Ascending aorta (tissue), 2 donors: ENCODE data around the gene ARMS2. TPM values are rescaled to one million over a fixed set of nuclear protein-coding genes. Genes with fewer than 3 reads are reported as not detected.
A peak's percentile ranks its signal among the peaks of the same experiment; 100 is the strongest.

Experiments used
- DNase-seq, 2 donors: peaks; one replicate each; pipeline ENCODE4 v3.0.0-alpha.2; 2019; ENCODE audit warnings: low spot score in 2 of 2
- H3K27ac ChIP-seq, 2 donors: fragments of 200-600 bp; sonication (generic); one replicate each; pipeline ENCODE4 v1.5.1; 2016 to 2017; ENCODE audit warnings: mild to moderate bottlenecking in 1 of 2
- H3K27me3 ChIP-seq: fragments of 200-600 bp; sonication (generic); one replicate; pipeline ENCODE4 v1.5.1; 2017
- H3K36me3 ChIP-seq, 2 donors: fragments of 200-600 bp; sonication (generic); one replicate each; pipeline ENCODE4 v1.5.1; 2016
- H3K4me1 ChIP-seq, 2 donors: fragments of 200-600 bp; sonication (generic); one replicate each; pipeline ENCODE4 v1.5.1; 2016 to 2017; ENCODE audit warnings: mild to moderate bottlenecking in 1 of 2
- H3K4me3 ChIP-seq, 2 donors: fragments of 200-600 bp; sonication (generic); one replicate each; pipeline ENCODE4 v1.5.1; 2016 to 2017; ENCODE audit warnings: mild to moderate bottlenecking in 1 of 2
- H3K9me3 ChIP-seq, 2 donors: fragments of 200-600 bp; sonication (generic); one replicate each; pipeline ENCODE4 v1.5.1; 2016
- intact Hi-C: fragments of 100-400 bp; cut with DNase I; formaldehyde crosslinking; loops from one replicate; pipeline ENCODE4 v1.15.1; 2023
- total RNA-seq: library from RNA; depleted of rRNA; stranded (reverse); fragments of >200 nt; gene quantifications from one replicate; pipeline ENCODE4 v1.1.0, GENCODE V29; 2016
- TF ChIP-seq, protein P1 (sequence below), 3 experiments: fragments of 200-600 bp in 2 of 3; fragments of 450-650 bp in 1 of 3; sonication (generic) in 2 of 3; IDR thresholded peaks; one replicate each; pipeline ENCODE4 v1.5.1; 2016 to 2019; ENCODE audit warnings: antibody characterized with exemption in 3 of 3, mild to moderate bottlenecking in 1 of 3, moderate library complexity in 1 of 3

ARMS2 gene
- total RNA-seq, 1 donor from 2014 or later: not detected

DNA sequence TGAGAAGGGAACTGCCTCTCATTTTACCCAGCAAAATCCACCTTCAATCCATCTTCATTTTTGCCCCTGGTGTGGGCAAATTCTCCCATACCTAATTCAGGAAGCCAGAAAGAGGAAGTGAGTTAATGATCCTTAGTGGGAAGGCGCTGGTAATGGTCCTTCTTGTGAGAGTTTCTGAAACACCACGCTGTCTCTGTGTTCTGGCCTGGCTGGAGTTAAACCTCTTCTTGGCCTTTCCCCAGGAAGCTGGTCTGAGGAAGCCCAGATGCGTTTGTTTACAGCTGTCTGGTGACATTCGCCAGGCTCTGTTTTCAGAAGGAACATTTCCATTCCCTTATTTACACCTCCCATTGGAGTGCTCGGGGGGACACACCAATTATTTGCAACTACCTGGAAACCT, 31.2 kb downstream of the ARMS2 start:
- no peak overlapping the region for H3K27ac ChIP-seq
- no peak overlapping the region for H3K4me3 ChIP-seq
- no peaks in the 10 kb centered on the region for H3K9me3 ChIP-seq

DNA sequence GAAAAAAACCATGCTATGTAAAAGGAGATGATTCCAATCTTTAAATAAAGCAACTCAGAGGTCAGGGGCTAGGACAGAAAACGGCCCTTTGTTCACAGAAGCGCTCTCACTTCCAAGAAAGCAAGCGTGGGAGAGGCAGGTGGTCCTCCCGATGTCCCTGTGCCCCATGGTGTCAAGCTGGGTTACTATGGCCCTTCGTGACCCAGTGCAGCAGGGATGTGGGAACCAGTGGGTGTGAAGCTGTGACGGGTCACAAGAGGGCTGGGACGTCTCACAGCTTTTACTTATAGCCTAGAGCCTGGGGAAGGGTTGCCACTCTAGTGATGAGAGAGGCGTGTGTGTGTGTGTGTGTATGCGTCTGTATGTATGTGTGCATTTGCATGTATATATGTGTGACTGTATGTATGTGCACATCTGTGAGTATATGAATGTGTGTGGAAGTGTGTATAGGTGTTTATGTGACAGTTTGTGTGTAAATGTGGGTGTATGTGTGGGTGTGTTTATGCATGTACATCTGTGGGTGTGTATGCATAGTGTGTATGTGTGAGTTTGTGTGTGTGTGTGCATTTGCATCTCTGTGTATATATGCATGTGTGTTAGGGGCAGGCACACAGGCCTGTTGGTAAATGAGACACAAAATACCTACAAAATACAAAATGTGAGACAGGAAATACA, 32.1 kb downstream of the ARMS2 start:
- no peaks in the 10 kb centered on the region for H3K9me3 ChIP-seq
- TF ChIP-seq, protein P1, sequence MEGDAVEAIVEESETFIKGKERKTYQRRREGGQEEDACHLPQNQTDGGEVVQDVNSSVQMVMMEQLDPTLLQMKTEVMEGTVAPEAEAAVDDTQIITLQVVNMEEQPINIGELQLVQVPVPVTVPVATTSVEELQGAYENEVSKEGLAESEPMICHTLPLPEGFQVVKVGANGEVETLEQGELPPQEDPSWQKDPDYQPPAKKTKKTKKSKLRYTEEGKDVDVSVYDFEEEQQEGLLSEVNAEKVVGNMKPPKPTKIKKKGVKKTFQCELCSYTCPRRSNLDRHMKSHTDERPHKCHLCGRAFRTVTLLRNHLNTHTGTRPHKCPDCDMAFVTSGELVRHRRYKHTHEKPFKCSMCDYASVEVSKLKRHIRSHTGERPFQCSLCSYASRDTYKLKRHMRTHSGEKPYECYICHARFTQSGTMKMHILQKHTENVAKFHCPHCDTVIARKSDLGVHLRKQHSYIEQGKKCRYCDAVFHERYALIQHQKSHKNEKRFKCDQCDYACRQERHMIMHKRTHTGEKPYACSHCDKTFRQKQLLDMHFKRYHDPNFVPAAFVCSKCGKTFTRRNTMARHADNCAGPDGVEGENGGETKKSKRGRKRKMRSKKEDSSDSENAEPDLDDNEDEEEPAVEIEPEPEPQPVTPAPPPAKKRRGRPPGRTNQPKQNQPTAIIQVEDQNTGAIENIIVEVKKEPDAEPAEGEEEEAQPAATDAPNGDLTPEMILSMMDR (IDR thresholded peaks at IDR 0.05): no peak
- peaks cover 7 to 20% of the 10 kb centered on the region in 2 donors for H3K4me1 ChIP-seq
- DNase-seq: no peak
- H3K27ac ChIP-seq: no peak overlapping the region
- H3K36me3 ChIP-seq: no peaks in the 10 kb centered on the region
- intact Hi-C loops: no loop called here
- H3K27me3 ChIP-seq: no peaks in the 10 kb centered on the region
- H3K4me3 ChIP-seq: no peak overlapping the region

More for the DNA sequence above, 31.2 kb downstream of the ARMS2 start:
- intact Hi-C loops: no loop called here
- Histone ChIP-seq H3K4me1 (peaks cover 0 to 11% of the 10 kb centered on the region in 2 donors), H3K27me3 (no peaks in the 10 kb centered on the region), H3K36me3 (no peaks in the 10 kb centered on the region)
- TF ChIP-seq, protein P1 (IDR thresholded peaks at IDR 0.05): no peak
- DNase-seq: no peak

DNA sequence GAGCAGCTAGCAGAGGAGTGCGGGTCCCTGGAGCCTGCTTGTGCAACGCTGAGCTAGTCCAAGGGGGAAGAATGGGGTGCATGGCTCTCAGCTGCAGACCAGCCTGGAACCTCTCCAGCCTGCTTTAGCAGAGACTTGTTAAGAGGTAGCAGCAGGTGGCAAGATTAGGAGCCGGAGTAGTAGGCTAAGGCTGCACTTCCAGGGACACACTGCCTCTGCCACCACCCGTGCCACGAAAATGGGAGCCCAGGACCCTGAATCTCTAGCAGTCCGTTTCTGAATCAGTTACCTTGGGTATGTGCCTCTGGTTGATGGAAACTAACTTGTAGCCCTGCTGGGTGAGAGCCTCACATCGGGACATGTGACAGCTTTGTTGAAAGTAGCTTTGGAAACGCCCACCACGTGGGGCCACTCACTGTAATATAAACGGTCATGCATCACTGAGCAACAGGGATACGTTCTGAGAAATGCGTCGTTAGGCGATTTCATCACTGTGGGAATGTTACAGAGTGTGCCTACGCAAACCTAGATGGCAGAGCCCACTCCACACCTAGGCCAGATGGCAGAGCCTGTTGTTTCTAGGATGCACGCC, 32.8 kb downstream of the ARMS2 start:
- Histone ChIP-seq H3K27me3 (no peaks in the 10 kb centered on the region), H3K27ac (no peak overlapping the region), H3K4me1 (peaks cover 7 to 23% of the 10 kb centered on the region in 2 donors), H3K36me3 (no peaks in the 10 kb centered on the region), H3K9me3 (no peaks in the 10 kb centered on the region), H3K4me3 (no peak overlapping the region)
- intact Hi-C loops: no loop called here
- TF ChIP-seq, protein P1 (IDR thresholded peaks at IDR 0.05): no peak
- DNase-seq: no peak

DNA sequence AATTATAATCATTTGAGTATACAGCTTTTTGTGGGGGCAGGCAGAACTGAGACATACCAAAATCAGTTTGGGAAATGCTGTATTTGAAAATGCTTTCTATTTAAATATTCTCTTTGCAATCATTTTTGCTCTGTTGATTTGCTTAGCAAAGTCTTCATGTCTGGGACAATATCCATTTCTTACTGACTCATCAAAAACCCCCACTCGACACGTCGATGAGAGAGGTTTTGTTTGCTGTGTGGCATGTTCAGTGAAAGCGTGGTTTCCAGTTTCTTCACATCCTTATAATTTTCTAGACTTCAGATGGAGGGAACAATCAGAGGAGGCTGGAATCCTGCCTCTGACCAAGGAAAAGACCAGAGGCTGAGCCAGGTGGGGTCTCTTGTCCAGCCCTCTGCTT, 35.8 kb downstream of the ARMS2 start:
- TF ChIP-seq, protein P1 (IDR thresholded peaks at IDR 0.05): no peak
- H3K27me3 ChIP-seq: no peaks in the 10 kb centered on the region
- H3K4me1 ChIP-seq: peaks cover 16 to 52% of the 10 kb centered on the region in 2 donors
- no peak for DNase-seq
- H3K27ac ChIP-seq: peak overlapping the region; percentile 70 to 95
- intact Hi-C loops: loop anchor here (5.0 to 10.0 kb wide), 3 partner anchors 118 to 1925 kb away; partner anchors contain the start of genes OAT and PLEKHA1
- H3K36me3 ChIP-seq: no peaks in the 10 kb centered on the region
- no peak overlapping the region for H3K4me3 ChIP-seq
- no peaks in the 10 kb centered on the region for H3K9me3 ChIP-seq

DNA sequence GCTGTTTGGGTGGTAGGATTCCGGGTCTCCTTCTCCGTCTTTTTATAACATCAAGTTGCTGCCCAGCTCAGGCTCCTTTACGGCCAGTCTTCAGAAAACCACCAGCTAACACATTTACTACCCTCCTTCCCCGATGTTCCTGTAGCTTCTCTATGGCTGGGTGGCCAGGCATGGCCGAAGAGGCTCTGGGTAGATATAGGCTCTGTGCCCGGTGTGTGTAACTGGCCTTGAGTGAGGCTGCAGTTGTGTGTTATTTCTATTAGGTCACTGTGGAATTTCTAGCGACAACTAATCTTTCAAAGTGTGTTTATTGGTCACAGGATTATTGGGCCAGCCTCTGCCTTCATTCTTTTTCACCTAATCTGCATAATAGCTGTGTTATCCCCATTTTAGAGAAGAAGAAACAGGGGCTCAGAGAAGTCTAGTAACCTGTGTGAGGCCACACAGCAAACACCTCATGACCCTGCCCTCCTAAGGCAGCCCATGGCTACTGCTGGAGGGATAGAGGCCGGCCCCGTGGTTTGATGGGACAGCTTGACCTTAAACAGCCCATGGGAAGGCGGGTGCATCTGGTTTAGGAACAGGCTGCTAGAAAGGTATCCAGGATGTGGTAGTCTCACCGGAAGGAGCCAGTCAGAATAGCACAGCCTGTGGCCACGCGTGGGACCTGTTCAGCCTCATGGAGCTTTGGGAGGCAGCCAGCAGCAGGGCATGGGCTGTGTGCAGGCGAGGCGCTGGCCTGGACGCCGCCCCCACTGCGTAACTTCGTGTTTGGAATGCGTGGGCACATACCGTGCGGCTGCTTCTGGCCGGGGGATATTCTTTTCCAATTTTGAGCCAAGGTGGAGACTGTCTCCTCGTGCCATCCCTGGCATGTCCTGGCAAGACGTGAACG, 36.6 kb downstream of the ARMS2 start:
- Histone ChIP-seq H3K36me3 (no peaks in the 10 kb centered on the region), H3K27me3 (no peaks in the 10 kb centered on the region), H3K27ac (peak overlapping the region; percentile 70 to 95), H3K9me3 (no peaks in the 10 kb centered on the region), H3K4me3 (no peak overlapping the region), H3K4me1 (peaks cover 16 to 56% of the 10 kb centered on the region in 2 donors)
- no peak for DNase-seq
- TF ChIP-seq, protein P1 (IDR thresholded peaks at IDR 0.05): no peak
- intact Hi-C loops: loop anchor here (5.0 to 10.0 kb wide), 3 partner anchors 119 to 1924 kb away; partner anchors contain the start of genes OAT and PLEKHA1
